GM23338 (cell line): ENCODE results near the gene PACS1. TPM values are rescaled to one million over a fixed set of nuclear protein-coding genes. Genes with fewer than 3 reads are reported as not detected.

ENCODE experiments used
- ATAC-seq: fragments of 200-7000 bp; cut with Tn5 transposase; 3 replicates; pipeline ENCODE4 v1.9.1; 2020
- DNase-seq: peaks from one replicate; pipeline ENCODE4 v3.0.0-alpha.2; 2015; ENCODE audit warnings: low spot score
- H2AFZ ChIP-seq: fragments of 200-600 bp; sonication (generic); 2 replicates; pipeline ENCODE4 v1.8.0; 2016; ENCODE audit warnings: antibody characterized with exemption, mild to moderate bottlenecking, moderate library complexity
- H3F3A ChIP-seq: fragments of 200-600 bp; sonication (generic); replicated peaks from 2 replicates; pipeline ENCODE4 v1.8.0; 2017; ENCODE audit warnings: antibody characterized with exemption, mixed run types, low read depth
- H3K27ac ChIP-seq: fragments of 200-600 bp; sonication (generic); 2 replicates; pipeline ENCODE4 v1.6.1; 2016; ENCODE audit warnings: low read depth
- H3K27me3 ChIP-seq: fragments of 200-600 bp; sonication (generic); 2 replicates; pipeline ENCODE4 v1.8.0; 2016; ENCODE audit warnings: mild to moderate bottlenecking, mixed run types, moderate library complexity; ENCODE audit not compliant: insufficient read depth
- H3K36me3 ChIP-seq: fragments of 200-600 bp; sonication (generic); 2 replicates; pipeline ENCODE4 v1.8.0; 2016; ENCODE audit warnings: mild to moderate bottlenecking; ENCODE audit not compliant: insufficient read depth
- H3K4me1 ChIP-seq: fragments of 200-600 bp; sonication (generic); 2 replicates; pipeline ENCODE4 v1.8.0; 2016; ENCODE audit warnings: mild to moderate bottlenecking, moderate library complexity; ENCODE audit not compliant: insufficient read depth
- H3K4me2 ChIP-seq: fragments of 200-600 bp; sonication (generic); 2 replicates; pipeline ENCODE4 v1.7.1; 2017; ENCODE audit warnings: mixed run types
- H3K4me3 ChIP-seq: fragments of 200-600 bp; sonication (generic); 2 replicates; pipeline ENCODE4 v1.6.1; 2016; ENCODE audit warnings: mixed run types
- H3K79me2 ChIP-seq: fragments of 200-600 bp; sonication (generic); replicated peaks from 2 replicates; pipeline ENCODE4 v1.8.0; 2017; ENCODE audit warnings: mild to moderate bottlenecking; ENCODE audit not compliant: insufficient read depth
- H3K9me2 ChIP-seq: fragments of 200-600 bp; sonication (generic); 2 replicates; pipeline ENCODE4 v1.8.0; 2017; ENCODE audit not compliant: insufficient read depth
- H4K20me1 ChIP-seq: fragments of 200-600 bp; sonication (generic); replicated peaks from 2 replicates; pipeline ENCODE4 v1.8.0; 2017; ENCODE audit warnings: mild to moderate bottlenecking; ENCODE audit not compliant: insufficient read depth
- H3K27ac Mint-ChIP-seq: 2 replicates; pipeline ENCODE4 v1.8.0; 2020; ENCODE audit warnings: inconsistent platforms, mild to moderate bottlenecking, moderate library complexity, mixed read lengths
- H3K27me3 Mint-ChIP-seq: 3 replicates; pipeline ENCODE4 v1.8.0; 2022; ENCODE audit warnings: low read depth, mild to moderate bottlenecking, moderate library complexity, mixed read lengths, inconsistent platforms; ENCODE audit not compliant: insufficient read depth, poor library complexity
- H3K36me3 Mint-ChIP-seq: 3 replicates; pipeline ENCODE4 v1.8.0; 2021; ENCODE audit warnings: low read depth, mild to moderate bottlenecking, inconsistent platforms, moderate library complexity, mixed read lengths
- H3K4me1 Mint-ChIP-seq: 3 replicates; pipeline ENCODE4 v1.8.0; 2020; ENCODE audit warnings: mild to moderate bottlenecking, inconsistent platforms, mixed read lengths
- H3K4me3 Mint-ChIP-seq: 3 replicates; pipeline ENCODE4 v1.8.0; 2021; ENCODE audit warnings: moderate library complexity, mild to moderate bottlenecking, inconsistent platforms, mixed read lengths
- H3K9me3 Mint-ChIP-seq: 3 replicates; pipeline ENCODE4 v1.8.0; 2020; ENCODE audit warnings: moderate library complexity, mild to moderate bottlenecking, inconsistent platforms, mixed read lengths
- CREB1 ChIP-seq: fragments of 250-450 bp; sonication (Bioruptor Pico); IDR thresholded peaks from 2 replicates; pipeline ENCODE4 v1.5.0; 2020; ENCODE audit warnings: low read depth, mild to moderate bottlenecking, moderate library complexity
- EZH2 ChIP-seq: fragments of 200-600 bp; sonication (generic); IDR thresholded peaks from one replicate; pipeline ENCODE4 v1.8.0; 2017; ENCODE audit warnings: antibody characterized with exemption, mild to moderate bottlenecking, low read depth; ENCODE audit not compliant: unreplicated experiment
- EZH2phosphoT487 ChIP-seq: fragments of 200-600 bp; sonication (generic); IDR thresholded peaks from one replicate; pipeline ENCODE4 v1.8.1; 2018; ENCODE audit warnings: antibody characterized with exemption; ENCODE audit not compliant: unreplicated experiment
- JUNB ChIP-seq: IDR thresholded peaks from one replicate; pipeline ENCODE4 v1.6.1; 2016; ENCODE audit warnings: antibody characterized with exemption; ENCODE audit not compliant: unreplicated experiment
- POLR2AphosphoS5 ChIP-seq: IDR thresholded peaks from 2 replicates; pipeline ENCODE4 v1.6.1; 2016; ENCODE audit warnings: antibody characterized with exemption, low read depth
- ZNF114 ChIP-seq: fragments of 250-450 bp; sonication (Bioruptor Pico); IDR thresholded peaks from 2 replicates; pipeline ENCODE4 v1.5.0; 2020; ENCODE audit warnings: mild to moderate bottlenecking, moderate library complexity
- ZNF331 ChIP-seq: fragments of 250-450 bp; sonication (Bioruptor Pico); IDR thresholded peaks from 2 replicates; pipeline ENCODE4 v1.5.0; 2020; ENCODE audit warnings: low read depth, mild to moderate bottlenecking, moderate library complexity
- ZNF462 ChIP-seq: fragments of 250-450 bp; sonication (Bioruptor Pico); IDR thresholded peaks from 2 replicates; pipeline ENCODE4 v1.5.0; 2020; ENCODE audit warnings: mild to moderate bottlenecking, moderate library complexity
- polyA plus RNA-seq: library from polyadenylated mRNA; unstranded; fragments of >200 nt; fragmentation: Nextera tagmentation; extraction: Ambion mirVana; gene quantifications from 2 replicates; pipeline ENCODE4 v1.2.1, GENCODE V29; 2016
- total RNA-seq: library from RNA; depleted of rRNA; stranded (reverse); fragments of >200 nt; shearing (Covaris generic); gene quantifications from 2 replicates; pipeline ENCODE4 v1.2.3, GENCODE V29; 2014
- TF ChIP-seq, protein P1 (sequence below): IDR thresholded peaks from one replicate; pipeline ENCODE4 v1.6.1; 2018; ENCODE audit warnings: antibody characterized with exemption; ENCODE audit not compliant: unreplicated experiment
- TF ChIP-seq, protein P2 (sequence below), 2 experiments: fragments of 200-600 bp in 1 of 2; sonication (generic) in 1 of 2; conservative IDR thresholded peaks; 2 replicates each; pipeline versions ENCODE4 v1.5.1 to v1.6.1; 2016 to 2017; ENCODE audit warnings: antibody characterized with exemption in 2 of 2, low read depth in 2 of 2, mild to moderate bottlenecking in 2 of 2, moderate library complexity in 1 of 2

The PACS1 gene
- total and polyA plus RNA-seq, 2 experiments from 2014 or later: 8.0 to 37.5 TPM

DNA sequence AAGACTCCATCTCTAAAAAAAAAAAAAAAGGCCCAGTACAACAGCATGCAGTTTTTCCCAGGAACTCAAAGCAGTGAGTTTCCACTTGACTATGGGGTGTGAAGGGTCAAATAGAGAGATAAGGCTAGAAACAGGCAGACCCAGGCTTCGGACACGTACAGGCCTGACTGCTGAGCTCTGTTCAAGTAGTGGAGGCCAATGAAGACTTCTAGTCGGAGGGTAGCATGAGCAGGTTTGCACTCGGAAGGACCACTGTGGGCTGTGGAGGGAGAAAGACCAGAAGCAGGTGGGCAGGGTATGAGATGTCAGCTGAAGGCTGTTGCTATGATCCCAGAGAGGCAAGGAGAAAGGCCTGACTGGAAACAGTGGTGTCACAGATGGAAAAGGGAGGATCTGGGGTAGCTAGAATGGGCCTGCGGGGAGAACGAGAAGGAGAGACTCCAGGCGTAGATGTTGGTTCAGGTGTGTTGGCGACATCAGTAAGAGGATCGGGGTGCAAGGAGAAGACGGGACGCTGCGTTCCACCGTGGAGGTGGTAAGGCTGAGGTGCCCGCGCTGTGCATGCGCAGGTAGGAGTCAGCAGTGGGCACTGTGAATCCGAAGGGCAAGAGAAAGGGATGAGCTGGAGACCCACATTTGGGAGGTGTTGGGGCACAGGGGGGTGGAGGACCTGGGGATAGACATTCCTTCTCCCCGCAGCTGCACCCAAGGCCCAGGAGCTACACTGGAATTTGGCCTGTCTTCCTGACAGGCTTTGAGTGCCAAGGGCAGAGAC is 149.0 kb downstream of the PACS1 start (continued):
- TF ChIP-seq ZNF462 (no peak), ZNF114 (CRISPR knock-in tag) (no peak), CREB1 (CRISPR knock-in tag) (no peak)

GRCh38 chr11:66219846-66220565 is 149.9 kb downstream of the PACS1 start:
- H3K36me3 Mint-ChIP-seq: peaks cover 10% of the 10 kb centered on the region; the same call in 2 of the 3 replicates
- peaks cover 11% of the 10 kb centered on the region for H3K27me3 Mint-ChIP-seq
- H3K4me1 Mint-ChIP-seq: peaks cover 12% of the 10 kb centered on the region; the same call in 2 of the 3 replicates
- Histone ChIP-seq H2AFZ (no peak overlapping the region), H3K4me2 (no peak overlapping the region), H3K9me2 (no peaks in the 10 kb centered on the region), H3K27ac (no peak overlapping the region), H3K4me3 (no peak overlapping the region), H4K20me1 (0 out of 2 replicates have a peak, but pooled peaks cover 2% of the 10 kb centered on the region), H3K79me2 (no peaks in the 10 kb centered on the region), H3F3A (peaks cover 4% of the 10 kb centered on the region; the same call in 1 of the 2 replicates), H3K27me3 (no peaks in the 10 kb centered on the region), H3K36me3 (no peaks in the 10 kb centered on the region), H3K4me1 (peaks cover 5% of the 10 kb centered on the region; the same call in 1 of the 2 replicates)
- no peaks in the 10 kb centered on the region for H3K9me3 Mint-ChIP-seq
- no peak overlapping the region for H3K4me3 Mint-ChIP-seq
- no peak for DNase-seq
- no peak overlapping the region for H3K27ac Mint-ChIP-seq
- ATAC-seq: no peak
- TF ChIP-seq ZNF331 (CRISPR knock-in tag) (no peak), EZH2phosphoT487 (no peak), EZH2 (no peak), JUNB (no peak), POLR2AphosphoS5 (no peak)
- TF ChIP-seq, protein P1, sequence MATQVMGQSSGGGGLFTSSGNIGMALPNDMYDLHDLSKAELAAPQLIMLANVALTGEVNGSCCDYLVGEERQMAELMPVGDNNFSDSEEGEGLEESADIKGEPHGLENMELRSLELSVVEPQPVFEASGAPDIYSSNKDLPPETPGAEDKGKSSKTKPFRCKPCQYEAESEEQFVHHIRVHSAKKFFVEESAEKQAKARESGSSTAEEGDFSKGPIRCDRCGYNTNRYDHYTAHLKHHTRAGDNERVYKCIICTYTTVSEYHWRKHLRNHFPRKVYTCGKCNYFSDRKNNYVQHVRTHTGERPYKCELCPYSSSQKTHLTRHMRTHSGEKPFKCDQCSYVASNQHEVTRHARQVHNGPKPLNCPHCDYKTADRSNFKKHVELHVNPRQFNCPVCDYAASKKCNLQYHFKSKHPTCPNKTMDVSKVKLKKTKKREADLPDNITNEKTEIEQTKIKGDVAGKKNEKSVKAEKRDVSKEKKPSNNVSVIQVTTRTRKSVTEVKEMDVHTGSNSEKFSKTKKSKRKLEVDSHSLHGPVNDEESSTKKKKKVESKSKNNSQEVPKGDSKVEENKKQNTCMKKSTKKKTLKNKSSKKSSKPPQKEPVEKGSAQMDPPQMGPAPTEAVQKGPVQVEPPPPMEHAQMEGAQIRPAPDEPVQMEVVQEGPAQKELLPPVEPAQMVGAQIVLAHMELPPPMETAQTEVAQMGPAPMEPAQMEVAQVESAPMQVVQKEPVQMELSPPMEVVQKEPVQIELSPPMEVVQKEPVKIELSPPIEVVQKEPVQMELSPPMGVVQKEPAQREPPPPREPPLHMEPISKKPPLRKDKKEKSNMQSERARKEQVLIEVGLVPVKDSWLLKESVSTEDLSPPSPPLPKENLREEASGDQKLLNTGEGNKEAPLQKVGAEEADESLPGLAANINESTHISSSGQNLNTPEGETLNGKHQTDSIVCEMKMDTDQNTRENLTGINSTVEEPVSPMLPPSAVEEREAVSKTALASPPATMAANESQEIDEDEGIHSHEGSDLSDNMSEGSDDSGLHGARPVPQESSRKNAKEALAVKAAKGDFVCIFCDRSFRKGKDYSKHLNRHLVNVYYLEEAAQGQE: no peak
- TF ChIP-seq, protein P2, sequence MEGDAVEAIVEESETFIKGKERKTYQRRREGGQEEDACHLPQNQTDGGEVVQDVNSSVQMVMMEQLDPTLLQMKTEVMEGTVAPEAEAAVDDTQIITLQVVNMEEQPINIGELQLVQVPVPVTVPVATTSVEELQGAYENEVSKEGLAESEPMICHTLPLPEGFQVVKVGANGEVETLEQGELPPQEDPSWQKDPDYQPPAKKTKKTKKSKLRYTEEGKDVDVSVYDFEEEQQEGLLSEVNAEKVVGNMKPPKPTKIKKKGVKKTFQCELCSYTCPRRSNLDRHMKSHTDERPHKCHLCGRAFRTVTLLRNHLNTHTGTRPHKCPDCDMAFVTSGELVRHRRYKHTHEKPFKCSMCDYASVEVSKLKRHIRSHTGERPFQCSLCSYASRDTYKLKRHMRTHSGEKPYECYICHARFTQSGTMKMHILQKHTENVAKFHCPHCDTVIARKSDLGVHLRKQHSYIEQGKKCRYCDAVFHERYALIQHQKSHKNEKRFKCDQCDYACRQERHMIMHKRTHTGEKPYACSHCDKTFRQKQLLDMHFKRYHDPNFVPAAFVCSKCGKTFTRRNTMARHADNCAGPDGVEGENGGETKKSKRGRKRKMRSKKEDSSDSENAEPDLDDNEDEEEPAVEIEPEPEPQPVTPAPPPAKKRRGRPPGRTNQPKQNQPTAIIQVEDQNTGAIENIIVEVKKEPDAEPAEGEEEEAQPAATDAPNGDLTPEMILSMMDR (conservative IDR thresholded peaks at IDR 0.05; ENCODE audit: low read depth in 2 of 2): no peak
